ENCODE measurements around the gene USP28.
"Not testable (repeated sequence)": the region's sequence is repeated elsewhere in the genome, so short reads cannot be mapped to it uniquely, and the experiment has no call there.

The USP28 gene

DNA sequence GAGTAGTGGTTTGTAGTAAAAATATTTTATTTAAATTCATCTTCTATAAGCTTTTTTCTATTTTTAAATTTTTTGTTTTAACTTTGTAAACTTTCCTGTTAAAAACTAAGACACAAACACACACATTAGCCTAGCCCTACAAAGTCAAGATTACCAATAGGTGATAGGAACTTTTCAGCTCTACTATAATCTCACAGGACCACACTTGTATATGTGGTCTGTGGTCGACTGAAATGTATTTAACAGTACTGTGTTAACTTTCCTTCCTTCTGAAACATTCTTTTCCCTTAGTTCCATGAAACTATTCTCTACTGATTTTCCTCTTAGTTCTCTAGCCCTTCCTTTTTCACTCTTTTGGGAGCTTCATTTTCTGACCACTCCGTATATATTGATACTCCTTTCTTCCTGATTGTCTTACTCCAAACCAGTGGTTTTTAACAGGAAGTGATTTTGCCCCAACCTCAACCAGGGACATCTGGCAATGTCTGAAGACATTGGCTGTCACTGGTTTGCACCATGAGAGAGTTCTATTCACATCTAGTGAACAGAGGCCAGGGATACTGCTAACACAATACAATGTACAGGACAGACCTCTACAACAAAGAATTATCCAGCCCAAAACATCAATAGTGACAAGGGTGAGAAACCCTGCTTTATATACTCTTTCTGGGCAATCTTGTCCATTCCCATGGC lies 110.7 kb downstream of the USP28 start:
- DNase-seq: no peak

- not testable (repeated sequence) for DNase-seq
Observed at GRCh38 chr11:113763040-113763439, 112.3 kb downstream of the USP28 start.

- DNase-seq: no peak
Observed at GRCh38 chr11:113760241-113760640, 115.1 kb downstream of the USP28 start.

DNA sequence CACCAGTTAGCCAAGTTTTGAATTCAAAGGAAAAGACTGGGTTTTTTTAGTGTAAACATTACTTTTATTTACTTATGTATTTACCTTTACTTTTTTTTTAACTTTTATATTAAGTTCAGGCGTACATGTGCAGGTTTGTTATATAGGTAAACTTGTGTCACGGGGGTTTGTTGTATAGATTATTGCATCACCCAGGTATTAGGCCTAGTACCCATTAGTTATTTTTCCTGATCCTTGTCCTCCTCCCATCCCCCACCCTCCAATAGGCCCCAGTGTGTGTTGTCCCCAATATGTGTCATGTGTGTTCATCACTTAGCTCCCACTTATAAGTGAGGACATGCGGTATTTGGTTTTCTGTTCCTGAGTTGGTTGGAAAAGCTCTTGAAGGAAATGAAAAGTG lies 122.4 kb downstream of the USP28 start:
- DNase-seq: no peak

Measured in stimulated activated CD8-positive, alpha-beta memory T cell treated with anti-CD3 and anti-CD28 coated beads, Interleukin-4, amount 100 ng/mL, for 48 hours (primary cell).